ENCODE results near the gene ITIH3.

Gene ITIH3

GRCh38 chr3:52779837-52780585 lies 14.6 kb upstream of the ITIH3 start:
- no peak for FAIRE-seq

DNA sequence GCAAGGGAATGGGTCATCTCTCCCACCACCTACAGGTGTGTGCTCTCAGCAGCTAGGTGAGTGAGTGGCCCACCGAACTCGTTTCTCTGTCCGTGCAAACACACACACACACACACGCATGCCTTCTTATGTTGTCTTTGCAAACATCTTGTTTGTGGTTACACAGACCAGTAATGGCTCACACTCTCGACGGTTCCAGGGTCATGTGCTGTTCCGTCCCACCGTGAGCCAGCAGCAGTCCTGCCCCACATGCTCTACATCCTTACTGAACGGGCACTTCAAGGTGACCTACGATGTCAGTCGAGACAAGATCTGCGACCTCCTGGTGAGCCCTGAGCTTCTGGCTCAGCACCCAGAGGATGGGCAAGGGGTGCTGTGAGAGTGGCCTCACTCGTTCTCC lies 12.9 kb upstream of the ITIH3 start:
- FAIRE-seq: no peak

DNA sequence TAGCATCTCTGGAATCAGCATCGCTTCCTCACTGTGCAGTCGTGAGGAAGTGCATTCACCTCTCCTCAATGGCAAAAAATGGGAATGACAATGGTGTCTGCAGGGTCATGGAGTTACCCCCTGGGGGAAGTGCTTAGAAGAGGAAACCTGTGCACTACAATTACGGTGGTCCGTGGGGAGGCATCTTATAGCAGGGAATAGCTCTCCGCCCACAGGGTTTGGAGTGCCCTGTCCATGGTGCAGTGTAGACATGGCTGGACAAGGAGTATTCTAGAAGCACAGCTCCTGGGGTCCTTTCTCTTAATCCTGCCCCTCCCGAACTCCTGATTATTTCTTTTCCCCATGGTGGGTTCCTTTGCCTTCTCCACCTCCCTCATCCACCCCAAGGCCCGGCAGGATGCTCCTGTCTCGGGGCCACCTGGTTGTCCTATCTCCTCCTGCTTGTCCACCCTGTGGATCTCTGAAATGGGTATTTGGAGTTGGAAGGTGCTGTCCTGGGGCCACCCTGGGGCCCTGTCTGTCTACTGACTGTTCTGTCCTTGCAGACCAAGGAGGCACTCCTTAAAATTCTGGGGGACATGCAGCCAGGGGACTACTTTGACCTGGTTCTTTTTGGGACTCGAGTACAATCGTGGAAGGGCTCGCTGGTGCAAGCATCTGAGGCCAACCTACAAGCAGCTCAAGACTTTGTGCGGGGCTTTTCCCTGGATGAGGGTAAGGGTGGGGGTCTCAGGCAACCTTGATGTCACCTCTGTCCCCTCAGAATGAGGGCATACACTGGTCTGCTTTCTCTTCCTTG lies 12.0 kb upstream of the ITIH3 start:
- no peak for FAIRE-seq

- no peak for FAIRE-seq
These were observed 11.4 kb upstream of the ITIH3 start for GRCh38 chr3:52783211-52783555.

DNA sequence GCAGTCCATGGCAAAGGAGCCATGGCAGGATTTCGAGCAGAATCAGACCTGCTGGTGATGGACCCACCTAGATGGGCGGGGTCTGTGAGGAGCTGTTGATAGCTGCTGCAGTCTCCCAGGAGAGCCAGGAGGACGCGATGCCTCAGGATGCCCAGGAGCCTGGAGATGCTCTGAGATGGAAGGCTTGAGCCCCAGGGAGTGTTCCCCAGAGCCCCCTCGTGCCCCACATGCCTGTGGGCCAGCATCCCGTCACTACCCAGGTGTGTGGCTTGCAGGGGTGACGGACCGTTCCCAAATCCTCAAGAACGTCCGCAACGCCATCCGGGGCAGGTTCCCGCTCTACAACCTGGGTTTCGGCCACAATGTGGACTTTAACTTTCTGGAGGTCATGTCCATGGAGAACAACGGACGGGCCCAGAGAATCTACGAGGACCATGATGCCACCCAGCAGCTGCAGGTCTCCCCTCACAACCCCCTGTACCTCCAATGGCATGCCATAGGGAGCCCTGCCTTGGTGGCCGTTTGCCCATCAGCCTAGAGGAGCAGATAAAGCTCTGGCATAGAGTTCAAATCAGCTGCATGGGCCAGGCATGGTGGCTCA lies 10.5 kb upstream of the ITIH3 start:
- no peak for FAIRE-seq

DNA sequence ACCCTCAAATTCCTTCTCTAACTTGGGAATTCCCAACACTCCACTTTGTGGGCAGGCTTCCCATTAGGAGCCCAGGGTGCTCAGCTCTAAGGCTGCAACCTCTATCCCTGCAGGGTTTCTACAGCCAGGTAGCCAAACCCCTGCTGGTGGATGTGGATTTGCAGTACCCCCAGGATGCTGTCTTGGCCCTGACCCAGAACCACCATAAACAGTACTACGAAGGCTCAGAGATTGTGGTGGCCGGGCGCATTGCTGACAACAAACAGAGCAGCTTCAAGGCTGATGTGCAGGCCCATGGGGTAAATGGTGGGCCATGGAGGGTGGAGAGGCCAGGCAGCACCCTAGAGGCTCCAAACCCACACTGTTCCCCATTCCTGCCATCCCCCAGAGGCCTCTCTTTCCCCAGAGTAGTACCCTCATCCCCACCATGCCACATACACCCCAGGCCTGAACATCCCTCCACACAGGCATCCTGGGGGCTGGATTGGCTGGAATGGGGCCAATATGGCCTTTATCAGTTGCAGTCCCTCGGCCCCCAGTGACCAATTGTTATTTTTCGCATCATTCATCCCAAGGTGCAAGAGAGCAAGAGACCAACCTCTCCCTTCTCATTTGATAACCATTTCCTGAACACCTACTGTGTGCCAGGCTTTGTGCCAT lies 9.5 kb upstream of the ITIH3 start:
- no peak for FAIRE-seq

DNA sequence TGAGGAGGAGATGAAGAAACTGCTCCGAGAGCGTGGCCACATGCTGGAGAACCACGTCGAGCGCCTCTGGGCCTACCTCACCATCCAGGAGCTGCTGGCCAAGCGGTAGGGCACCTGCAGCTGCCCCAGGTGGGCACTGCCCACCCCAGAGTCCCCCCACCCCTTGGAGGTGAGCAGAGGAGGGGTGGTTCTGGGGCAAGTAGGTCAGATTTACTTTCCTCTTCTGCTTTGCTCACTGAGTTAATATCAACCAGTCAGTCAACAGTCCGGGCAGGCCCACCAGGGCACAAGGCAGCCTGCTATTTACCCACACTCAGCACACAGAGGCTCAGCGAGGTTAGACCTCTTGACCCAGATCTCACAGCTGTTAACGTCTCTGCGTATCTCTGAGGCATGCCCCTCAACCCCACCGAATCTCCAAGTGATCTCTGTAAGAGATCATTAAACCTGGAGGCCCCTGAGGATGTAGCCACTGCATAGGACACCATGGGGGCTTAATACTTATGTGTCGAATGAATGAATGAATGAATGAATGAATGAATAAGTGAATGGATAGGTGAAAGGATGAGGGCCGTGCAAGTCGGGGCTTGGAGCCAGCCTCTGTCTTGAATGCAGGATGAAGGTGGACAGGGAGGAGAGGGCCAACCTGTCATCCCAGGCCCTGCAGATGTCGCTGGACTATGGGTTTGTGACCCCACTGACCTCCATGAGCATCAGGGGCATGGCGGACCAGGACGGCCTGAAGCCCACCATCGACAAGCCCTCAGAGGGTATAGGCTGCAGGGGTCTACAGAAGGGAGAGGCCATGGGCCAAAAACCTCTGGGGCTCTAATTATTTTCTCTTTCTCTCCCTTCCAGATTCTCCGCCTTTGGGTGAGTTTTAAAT lies 8.0 kb upstream of the ITIH3 start:
- no peak for FAIRE-seq

GRCh38 chr3:52787246-52787645 lies 7.3 kb upstream of the ITIH3 start:
- no peak for FAIRE-seq

DNA sequence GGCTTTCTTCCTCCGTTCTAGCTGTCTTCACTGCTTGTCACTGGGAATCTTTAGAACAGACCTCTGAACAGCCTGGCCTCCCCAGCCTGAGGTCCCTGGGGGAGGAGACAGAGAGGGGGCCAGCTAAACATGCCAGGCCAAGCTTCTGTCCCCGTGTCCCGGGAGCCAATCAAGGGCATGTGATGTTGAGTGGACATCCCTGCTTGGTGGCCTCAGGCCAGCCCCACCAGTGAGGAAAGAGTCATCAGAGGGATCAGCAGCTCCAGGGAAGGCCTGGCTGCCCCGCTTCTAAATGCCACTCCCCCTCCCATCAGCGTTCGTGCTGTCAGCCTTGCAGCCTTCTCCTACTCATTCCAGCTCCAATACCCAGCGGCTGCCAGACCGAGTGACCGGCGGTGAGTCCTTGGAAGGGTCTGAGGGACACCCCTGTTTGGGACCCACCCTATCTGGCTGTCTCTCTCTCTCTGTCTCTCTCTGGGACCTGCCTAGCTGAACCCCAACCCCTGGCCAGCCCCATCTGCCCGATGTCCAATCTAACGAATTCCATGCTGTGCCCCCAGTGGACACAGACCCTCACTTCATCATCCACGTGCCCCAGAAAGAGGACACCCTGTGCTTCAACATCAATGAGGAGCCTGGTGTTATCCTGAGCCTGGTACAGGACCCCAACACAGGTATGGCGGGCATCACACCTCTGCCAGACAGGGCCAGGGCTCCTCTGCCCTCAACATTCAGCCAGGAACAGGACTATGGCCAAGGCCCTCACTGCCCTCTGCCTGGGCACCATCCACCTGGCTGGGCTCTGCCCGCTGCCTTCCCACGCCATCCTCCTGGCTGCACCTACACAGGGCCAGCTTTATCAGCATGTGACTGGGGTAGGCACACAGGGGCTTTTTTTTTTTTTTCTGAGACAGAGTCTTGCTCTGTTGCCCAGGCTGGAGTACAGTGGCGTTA lies 6.6 kb upstream of the ITIH3 start:
- no peak for FAIRE-seq

GRCh38 chr3:52788890-52789745 lies 5.5 kb upstream of the ITIH3 start:
- FAIRE-seq: no peak

- no peak for FAIRE-seq
These were observed 4.9 kb upstream of the ITIH3 start for GRCh38 chr3:52789746-52790040.

- FAIRE-seq: no peak
These were observed 4.3 kb upstream of the ITIH3 start for GRCh38 chr3:52790337-52790736.

DNA sequence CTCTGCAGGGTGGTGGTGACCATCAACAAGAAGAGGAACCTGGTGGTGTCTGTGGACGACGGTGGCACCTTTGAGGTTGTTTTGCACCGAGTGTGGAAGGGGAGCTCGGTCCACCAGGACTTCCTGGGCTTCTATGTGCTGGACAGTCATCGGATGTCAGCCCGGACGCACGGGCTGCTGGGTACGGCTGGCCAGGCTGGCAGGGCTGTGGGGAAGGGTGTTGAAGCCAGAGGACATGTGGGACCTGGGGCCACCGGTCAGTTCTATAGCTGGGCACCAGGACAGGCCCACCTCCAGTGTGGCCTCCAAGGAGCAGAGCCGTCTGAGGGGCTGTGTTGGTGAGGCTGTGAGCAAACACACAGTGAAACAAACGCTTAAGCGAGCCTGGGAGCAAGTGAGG lies 3.9 kb upstream of the ITIH3 start:
- no peak for FAIRE-seq

- no peak for FAIRE-seq
These were observed 3.2 kb upstream of the ITIH3 start for GRCh38 chr3:52791366-52791765.

GRCh38 chr3:52791928-52792327 lies 2.7 kb upstream of the ITIH3 start:
- FAIRE-seq: no peak

GRCh38 chr3:52792413-52792812 lies 2.2 kb upstream of the ITIH3 start:
- no peak for FAIRE-seq

DNA sequence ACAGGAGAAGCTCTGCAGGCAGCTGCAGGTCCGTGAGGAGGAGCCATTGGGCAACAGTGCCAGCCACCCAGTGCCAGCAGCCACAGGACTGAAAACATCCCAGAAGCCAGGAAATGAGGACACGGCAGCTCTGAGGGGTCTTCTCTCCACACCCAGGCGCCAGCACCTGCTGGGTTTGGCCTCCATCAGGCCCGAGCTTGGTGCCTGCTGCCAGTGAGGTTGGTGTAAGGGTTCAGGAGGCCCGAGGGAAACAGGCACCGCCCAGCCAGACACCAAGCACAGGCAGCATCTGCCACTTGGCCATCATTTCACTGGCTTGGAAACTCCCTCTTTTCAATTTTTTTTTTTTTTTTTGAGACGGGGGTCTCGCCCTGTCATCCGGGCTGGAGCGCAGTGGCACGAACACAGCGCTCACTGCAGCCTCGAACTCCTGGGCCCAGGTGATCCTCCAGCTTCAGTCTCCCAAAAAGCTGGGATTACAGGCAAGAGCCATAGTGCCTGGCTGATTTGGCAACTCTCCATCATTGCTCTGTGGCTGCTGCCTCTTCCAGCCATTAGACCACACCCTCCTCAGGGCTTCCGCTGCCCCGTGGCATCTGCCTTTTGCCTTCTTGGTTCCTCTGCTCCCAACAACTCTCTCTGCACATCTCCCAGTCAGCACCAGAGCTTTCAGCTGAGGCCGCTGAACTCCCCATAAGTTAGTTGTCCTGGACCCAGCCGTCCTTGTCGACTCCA lies 1.5 kb upstream of the ITIH3 start:
- no peak for FAIRE-seq

DNA sequence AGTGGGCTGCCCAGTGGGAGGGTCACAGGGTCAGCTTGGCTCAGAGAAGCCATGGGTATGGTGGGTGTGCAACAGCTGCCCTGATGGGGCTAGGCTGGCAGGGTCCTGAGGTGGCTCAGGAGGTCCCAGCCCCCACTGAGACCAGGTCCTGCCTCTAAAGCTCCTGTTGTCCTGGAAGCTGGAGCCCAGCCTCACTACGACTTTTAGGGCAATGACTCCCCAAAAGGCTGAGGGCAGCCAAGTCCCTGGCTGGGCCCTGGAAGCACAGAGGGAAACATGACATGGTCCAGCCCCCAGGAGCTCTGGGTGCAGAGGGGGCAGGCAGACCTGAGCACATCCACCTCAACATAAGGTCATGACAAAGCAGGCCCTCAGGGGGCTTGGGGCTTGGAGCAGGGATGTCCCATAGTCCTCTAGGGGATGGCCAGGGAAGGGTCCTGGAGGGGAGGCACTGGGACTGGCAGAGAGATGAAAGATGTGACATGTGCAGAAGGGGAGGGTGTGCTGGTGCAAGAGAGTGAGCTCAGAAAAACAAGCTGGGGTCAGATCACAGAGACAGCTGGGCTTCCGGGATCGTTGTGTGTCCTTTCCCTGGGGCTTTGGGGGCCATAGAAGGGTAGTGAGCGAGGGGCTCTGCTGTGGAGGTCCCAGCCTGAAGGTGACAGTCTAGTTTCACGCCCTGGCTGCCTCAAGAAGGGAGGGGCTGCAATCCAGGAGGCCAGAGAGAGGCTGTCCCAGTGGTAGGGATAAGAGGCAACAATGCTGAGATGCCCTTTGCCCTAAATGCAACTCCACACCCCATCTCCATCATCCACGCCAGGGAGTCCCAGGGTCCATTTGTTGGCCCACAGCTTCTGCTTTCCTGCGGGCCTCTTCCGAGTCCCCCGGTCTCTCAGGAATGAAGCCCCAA lies 639 bp upstream of the ITIH3 start:
- FAIRE-seq: no peak

Data from TTC549 (cell line).